ENCODE results near the gene CD5L.

The CD5L gene

DNA sequence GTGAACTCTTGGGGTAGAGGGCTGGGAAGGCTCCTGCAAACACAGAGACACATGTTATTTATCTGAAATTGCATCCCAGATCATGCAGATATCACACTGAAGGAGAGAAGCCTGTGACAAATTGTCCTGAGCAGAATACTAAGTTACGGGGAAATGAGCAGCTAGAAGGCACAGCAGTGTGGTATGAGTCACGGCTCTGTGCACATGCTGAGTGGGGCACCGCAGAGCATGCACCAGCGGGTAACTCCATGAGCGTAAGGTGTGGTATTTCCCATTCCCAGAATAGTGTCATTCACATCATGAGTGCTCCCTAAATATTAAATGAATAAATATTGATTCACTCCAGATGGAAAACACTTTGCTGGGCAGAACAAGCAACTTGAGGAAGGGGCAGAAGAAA, 43.4 kb downstream of the CD5L start:
- no peaks in the 10 kb centered on the region for H3K36me3 ChIP-seq (ENCODE audit: insufficient read depth, low read length)
- no peak overlapping the region for H3K4me3 ChIP-seq (ENCODE audit: low read depth in 1 of 2, low read length in 2 of 2)
- peaks cover 2% of the 10 kb centered on the region for H3K9me3 ChIP-seq (ENCODE audit: insufficient read depth, low read length, severe bottlenecking)
- no peaks in the 10 kb centered on the region for H4K20me1 ChIP-seq (ENCODE audit: insufficient read depth, low read length)
- ATAC-seq (ENCODE audit: insufficient read depth, low read depth) = no peak
- no peak for DNase-seq
- H2AFZ ChIP-seq (ENCODE audit: low read depth, low read length) = no peak overlapping the region
- no peaks in the 10 kb centered on the region for H3K4me1 ChIP-seq (ENCODE audit: insufficient read depth, low read length)
- H3K4me2 ChIP-seq (ENCODE audit: insufficient read depth, low read length) = no peak overlapping the region
- no peaks in the 10 kb centered on the region for H3K27me3 ChIP-seq (ENCODE audit: insufficient read depth, low read length, poor library complexity)
- H3K9ac ChIP-seq (ENCODE audit: low read depth, low read length) = no peak overlapping the region
- TF ChIP-seq, protein P1, sequence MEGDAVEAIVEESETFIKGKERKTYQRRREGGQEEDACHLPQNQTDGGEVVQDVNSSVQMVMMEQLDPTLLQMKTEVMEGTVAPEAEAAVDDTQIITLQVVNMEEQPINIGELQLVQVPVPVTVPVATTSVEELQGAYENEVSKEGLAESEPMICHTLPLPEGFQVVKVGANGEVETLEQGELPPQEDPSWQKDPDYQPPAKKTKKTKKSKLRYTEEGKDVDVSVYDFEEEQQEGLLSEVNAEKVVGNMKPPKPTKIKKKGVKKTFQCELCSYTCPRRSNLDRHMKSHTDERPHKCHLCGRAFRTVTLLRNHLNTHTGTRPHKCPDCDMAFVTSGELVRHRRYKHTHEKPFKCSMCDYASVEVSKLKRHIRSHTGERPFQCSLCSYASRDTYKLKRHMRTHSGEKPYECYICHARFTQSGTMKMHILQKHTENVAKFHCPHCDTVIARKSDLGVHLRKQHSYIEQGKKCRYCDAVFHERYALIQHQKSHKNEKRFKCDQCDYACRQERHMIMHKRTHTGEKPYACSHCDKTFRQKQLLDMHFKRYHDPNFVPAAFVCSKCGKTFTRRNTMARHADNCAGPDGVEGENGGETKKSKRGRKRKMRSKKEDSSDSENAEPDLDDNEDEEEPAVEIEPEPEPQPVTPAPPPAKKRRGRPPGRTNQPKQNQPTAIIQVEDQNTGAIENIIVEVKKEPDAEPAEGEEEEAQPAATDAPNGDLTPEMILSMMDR (IDR thresholded peaks at IDR 0.05; ENCODE audit: borderline replicate concordance, extremely low read depth, low read length, poor library complexity, severe bottlenecking) = no peak
- no peak for TF ChIP-seq EZH2 (IDR thresholded peaks at IDR 0.05; ENCODE audit: borderline replicate concordance, low read depth, low read length, severe bottlenecking)
- H3K79me2 ChIP-seq (ENCODE audit: insufficient read depth, low read length) = no peaks in the 10 kb centered on the region
- H3K27ac ChIP-seq (ENCODE audit: low read length) = no peak overlapping the region

DNA sequence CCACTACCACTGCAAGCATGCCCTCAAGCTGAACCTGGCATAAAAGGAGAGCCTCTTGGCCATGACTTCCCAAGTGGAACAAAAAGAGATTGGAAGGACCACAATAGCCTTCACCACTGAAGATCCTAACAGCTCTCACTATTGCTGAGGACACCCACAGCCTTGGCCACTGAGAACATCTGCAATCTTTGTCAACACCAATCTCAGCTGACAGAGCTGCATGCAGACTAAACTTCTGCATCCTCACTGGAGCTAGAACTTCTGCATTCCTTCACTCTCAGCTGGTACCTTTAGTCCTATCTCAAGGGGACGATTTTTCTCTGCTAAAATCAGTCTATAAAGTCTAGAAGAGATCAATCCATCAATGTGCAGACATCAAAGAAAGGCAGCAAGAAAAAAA, 56.4 kb downstream of the CD5L start:
- no peaks in the 10 kb centered on the region for H4K20me1 ChIP-seq (ENCODE audit: insufficient read depth, low read length)
- H3K9ac ChIP-seq (ENCODE audit: low read depth, low read length) = no peak overlapping the region
- no peaks in the 10 kb centered on the region for H3K79me2 ChIP-seq (ENCODE audit: insufficient read depth, low read length)
- no peaks in the 10 kb centered on the region for H3K9me3 ChIP-seq (ENCODE audit: insufficient read depth, low read length, severe bottlenecking)
- TF ChIP-seq, protein P1 (IDR thresholded peaks at IDR 0.05; ENCODE audit: borderline replicate concordance, extremely low read depth, low read length, poor library complexity, severe bottlenecking) = no peak
- TF ChIP-seq EZH2 (IDR thresholded peaks at IDR 0.05; ENCODE audit: borderline replicate concordance, low read depth, low read length, severe bottlenecking) = no peak
- 0 out of 2 replicates have a peak, but pooled peaks cover 5% of the 10 kb centered on the region for H3K4me1 ChIP-seq (ENCODE audit: insufficient read depth, low read length)
- no peak overlapping the region for H3K4me3 ChIP-seq (ENCODE audit: low read depth in 1 of 2, low read length in 2 of 2)
- no peak overlapping the region for H2AFZ ChIP-seq (ENCODE audit: low read depth, low read length)
- no peaks in the 10 kb centered on the region for H3K36me3 ChIP-seq (ENCODE audit: insufficient read depth, low read length)
- DNase-seq = no peak
- H3K27me3 ChIP-seq (ENCODE audit: insufficient read depth, low read length, poor library complexity) = no peaks in the 10 kb centered on the region
- H3K27ac ChIP-seq (ENCODE audit: low read length) = no peak overlapping the region
- no peak for ATAC-seq (ENCODE audit: insufficient read depth, low read depth)
- no peak overlapping the region for H3K4me2 ChIP-seq (ENCODE audit: insufficient read depth, low read length)

DNA sequence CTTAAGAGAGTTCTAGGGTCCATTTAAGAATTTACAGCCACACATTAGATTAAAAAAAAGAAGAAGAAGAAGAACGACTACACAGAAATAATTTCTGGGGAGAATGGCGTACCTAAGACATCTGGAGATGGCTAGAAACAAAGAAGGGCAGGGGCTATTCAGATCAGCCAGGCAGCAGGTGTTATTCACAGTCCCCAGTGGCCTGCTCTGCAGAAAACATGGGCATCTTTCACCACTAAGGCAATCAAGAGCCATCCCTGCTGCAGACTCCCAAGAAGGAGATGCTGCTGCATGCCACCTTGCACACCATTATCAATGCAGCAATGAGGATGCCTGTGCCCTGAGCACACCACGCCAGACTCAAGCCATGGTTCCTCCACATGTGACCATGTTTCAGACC, 56.8 kb downstream of the CD5L start:
- Histone ChIP-seq H3K27ac (ENCODE audit: low read length) (no peak overlapping the region), H2AFZ (ENCODE audit: low read depth, low read length) (no peak overlapping the region), H3K27me3 (ENCODE audit: insufficient read depth, low read length, poor library complexity) (no peaks in the 10 kb centered on the region), H3K4me1 (ENCODE audit: insufficient read depth, low read length) (0 out of 2 replicates have a peak, but pooled peaks cover 5% of the 10 kb centered on the region), H3K79me2 (ENCODE audit: insufficient read depth, low read length) (no peaks in the 10 kb centered on the region), H3K9ac (ENCODE audit: low read depth, low read length) (no peak overlapping the region), H4K20me1 (ENCODE audit: insufficient read depth, low read length) (no peaks in the 10 kb centered on the region), H3K4me2 (ENCODE audit: insufficient read depth, low read length) (no peak overlapping the region), H3K9me3 (ENCODE audit: insufficient read depth, low read length, severe bottlenecking) (no peaks in the 10 kb centered on the region), H3K36me3 (ENCODE audit: insufficient read depth, low read length) (no peaks in the 10 kb centered on the region), H3K4me3 (ENCODE audit: low read depth in 1 of 2, low read length in 2 of 2) (no peak overlapping the region)
- DNase-seq = no peak
- no peak for ATAC-seq (ENCODE audit: insufficient read depth, low read depth)
- TF ChIP-seq, protein P1 (IDR thresholded peaks at IDR 0.05; ENCODE audit: borderline replicate concordance, extremely low read depth, low read length, poor library complexity, severe bottlenecking) = no peak
- TF ChIP-seq EZH2 (IDR thresholded peaks at IDR 0.05; ENCODE audit: borderline replicate concordance, low read depth, low read length, severe bottlenecking) = no peak

DNA sequence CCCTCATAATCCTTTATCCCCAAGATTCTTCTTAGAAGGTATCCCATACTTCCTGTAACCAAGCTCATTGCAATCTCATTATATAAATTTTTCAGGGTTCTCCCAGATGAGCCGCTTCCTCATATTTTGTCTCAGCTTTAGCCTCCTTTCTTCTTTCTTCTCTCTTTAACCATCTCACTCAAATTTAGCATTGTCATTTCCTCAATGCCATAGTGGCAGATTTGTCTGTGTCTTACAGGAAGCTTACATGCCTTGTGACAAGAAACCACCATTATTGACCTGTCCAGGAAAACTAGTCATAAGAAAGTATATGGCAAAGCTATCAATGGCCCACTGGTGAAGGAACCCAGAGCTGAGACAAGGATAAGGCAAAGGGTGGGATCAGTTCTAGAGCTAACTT, 58.7 kb downstream of the CD5L start:
- Histone ChIP-seq H3K27me3 (ENCODE audit: insufficient read depth, low read length, poor library complexity) (no peaks in the 10 kb centered on the region), H2AFZ (ENCODE audit: low read depth, low read length) (no peak overlapping the region), H3K27ac (ENCODE audit: low read length) (no peak overlapping the region), H3K4me2 (ENCODE audit: insufficient read depth, low read length) (no peak overlapping the region), H3K4me1 (ENCODE audit: insufficient read depth, low read length) (0 out of 2 replicates have a peak, but pooled peaks cover 5% of the 10 kb centered on the region), H3K9ac (ENCODE audit: low read depth, low read length) (no peak overlapping the region), H3K4me3 (ENCODE audit: low read depth in 1 of 2, low read length in 2 of 2) (no peak overlapping the region), H4K20me1 (ENCODE audit: insufficient read depth, low read length) (no peaks in the 10 kb centered on the region), H3K9me3 (ENCODE audit: insufficient read depth, low read length, severe bottlenecking) (no peaks in the 10 kb centered on the region), H3K79me2 (ENCODE audit: insufficient read depth, low read length) (no peaks in the 10 kb centered on the region), H3K36me3 (ENCODE audit: insufficient read depth, low read length) (no peaks in the 10 kb centered on the region)
- DNase-seq (no peak), ATAC-seq (ENCODE audit: insufficient read depth, low read depth) (no peak)
- TF ChIP-seq EZH2 (IDR thresholded peaks at IDR 0.05; ENCODE audit: borderline replicate concordance, low read depth, low read length, severe bottlenecking) = no peak
- TF ChIP-seq, protein P1 (IDR thresholded peaks at IDR 0.05; ENCODE audit: borderline replicate concordance, extremely low read depth, low read length, poor library complexity, severe bottlenecking) = no peak

Measured in DND-41 (cell line).